Hematopoietic multipotent progenitor cell treated with erythropoietin and hydrocortisone succinate and interleukin-3 and kit ligand, for 8 days (in vitro differentiated cells): ENCODE results near the gene HIP1.

ENCODE experiments used
- DNase-seq: peaks from one replicate; pipeline ENCODE4 v3.0.0-alpha.2; 2015

The HIP1 gene

DNA sequence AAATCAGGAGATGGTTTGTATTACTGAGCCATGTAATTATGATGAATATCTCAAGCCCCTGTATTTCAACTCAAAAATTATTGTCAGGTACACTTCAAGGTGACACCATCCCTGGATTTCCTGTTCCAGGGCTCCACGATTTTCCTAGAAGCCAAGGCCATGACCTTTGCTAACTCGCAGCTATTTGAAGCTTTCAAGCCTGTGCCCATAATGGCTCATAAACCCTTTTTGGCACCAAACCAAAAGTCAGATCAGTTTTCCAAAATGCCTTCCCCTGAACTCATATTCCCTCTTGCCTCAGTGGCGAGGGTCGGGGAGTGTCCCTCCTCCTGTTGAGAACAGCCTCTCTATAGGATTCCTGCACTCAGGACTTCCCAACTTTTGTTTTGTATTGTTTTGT lies 70.8 kb downstream of the HIP1 start:
- DNase-seq: no peak

DNA sequence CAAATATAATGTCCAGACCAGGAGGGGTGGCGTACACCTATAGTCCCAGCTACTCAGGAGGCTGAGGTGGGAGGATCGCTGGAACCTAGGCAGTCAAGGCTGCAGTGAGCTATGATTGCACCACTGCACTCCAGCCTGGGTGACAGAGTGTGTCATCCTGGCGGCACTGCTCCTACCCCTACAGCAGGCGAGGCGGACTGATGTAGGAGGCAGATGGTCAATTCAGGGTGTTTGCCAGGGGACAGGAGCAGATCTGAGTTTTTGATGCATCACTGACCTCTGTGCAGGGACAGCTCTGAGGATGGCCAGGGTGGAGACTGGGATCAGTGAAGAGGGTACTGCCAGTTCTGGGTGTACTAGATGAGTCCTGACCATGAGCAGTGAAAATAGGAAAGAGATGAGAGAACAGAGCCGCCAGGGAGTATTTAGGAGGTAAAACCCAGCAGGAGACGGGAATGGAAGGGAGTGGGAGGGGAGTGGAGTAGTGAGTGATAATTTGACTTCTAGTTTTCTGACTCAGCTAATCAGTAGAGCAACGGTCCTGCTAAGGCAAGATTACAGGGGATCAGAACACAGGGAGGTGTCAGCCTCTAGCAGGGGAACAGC lies 75.3 kb downstream of the HIP1 start:
- peak; percentile 71 for DNase-seq

DNA sequence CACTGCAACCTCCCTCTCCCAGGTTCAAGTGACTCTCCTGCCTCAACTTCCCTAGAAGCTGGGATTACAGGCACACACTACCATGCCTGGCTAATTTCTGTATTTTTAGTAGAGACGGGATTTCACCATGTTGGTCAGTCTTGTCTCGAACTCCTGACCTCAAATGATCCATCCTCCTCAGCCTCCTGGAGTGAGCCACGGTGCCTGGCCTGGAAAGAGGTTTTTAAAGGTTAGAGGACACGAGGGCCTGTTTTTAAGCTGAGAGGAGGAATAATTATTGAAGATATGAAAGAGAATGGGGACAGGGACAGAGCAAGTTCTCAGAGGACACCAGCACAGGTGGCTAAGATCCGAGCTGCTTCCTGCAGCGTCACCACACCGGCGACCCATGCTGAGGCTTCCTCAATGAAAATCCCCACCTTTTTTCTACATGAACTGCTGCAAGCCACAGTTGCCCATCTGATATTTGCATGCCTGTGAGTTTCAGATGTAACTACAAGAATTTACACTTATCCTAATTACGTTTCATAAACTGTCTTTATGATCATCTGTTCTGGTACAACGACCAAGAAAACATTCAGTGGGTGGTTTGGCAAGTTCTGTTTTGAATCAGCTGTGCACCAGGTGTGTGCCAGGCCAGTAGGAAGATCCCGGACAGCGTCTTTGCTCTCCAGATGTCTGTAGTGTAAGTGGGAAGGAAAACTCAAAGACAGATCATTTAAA lies 76.0 kb downstream of the HIP1 start:
- no peak for DNase-seq

DNA sequence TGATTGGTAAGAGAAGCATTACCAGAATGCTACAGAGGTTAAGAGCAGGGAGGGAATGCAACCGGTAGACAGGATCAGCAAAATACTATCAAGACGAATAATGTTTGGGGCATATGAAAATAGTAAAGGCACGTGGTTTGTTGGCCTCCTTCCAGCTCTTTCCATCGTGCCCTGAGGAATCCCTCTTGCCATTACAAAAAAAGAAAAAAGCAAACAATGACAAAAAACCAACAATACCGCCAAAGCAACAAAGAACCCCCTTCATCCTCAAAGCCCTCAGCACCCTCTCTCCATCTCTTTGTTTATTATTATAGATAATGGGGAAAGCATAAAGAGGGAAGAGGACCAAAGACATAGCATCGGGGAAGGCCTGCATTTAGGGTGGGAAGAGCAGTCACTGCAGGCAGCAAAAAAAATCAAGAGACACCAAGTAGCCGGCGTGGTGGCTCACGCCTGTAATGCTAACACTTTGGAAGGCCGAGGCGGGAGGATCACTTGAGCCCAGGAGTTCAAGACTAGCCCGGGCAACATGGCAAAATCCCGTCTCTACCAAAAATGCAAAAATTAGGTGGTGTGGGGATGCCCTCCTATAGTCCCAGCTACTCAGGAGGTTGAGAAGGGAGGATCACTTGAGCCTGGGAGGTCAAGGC lies 78.0 kb downstream of the HIP1 start:
- no peak for DNase-seq

GRCh38 chr7:75658802-75659201 lies 79.9 kb downstream of the HIP1 start:
- DNase-seq: no peak

DNA sequence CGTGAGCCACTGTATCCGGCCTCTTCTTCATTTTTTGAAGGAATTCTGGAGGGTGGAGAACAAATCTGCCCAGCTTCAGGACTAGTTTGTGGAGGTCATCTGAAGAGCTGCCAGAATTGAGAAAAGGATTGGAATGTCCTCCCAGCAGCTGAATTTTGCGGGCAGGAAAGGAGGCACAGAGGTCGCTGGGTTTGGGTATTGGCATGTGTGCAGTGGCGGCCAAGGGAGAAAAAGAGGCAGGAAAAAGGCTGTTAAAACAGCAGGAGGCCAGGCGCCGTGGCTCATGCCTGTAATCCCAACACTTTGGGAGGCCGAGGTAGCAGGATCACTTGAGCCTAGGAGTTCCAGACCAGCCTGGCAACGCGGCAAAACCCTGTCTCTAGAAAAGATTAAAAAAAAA lies 80.4 kb downstream of the HIP1 start:
- no peak for DNase-seq

DNA sequence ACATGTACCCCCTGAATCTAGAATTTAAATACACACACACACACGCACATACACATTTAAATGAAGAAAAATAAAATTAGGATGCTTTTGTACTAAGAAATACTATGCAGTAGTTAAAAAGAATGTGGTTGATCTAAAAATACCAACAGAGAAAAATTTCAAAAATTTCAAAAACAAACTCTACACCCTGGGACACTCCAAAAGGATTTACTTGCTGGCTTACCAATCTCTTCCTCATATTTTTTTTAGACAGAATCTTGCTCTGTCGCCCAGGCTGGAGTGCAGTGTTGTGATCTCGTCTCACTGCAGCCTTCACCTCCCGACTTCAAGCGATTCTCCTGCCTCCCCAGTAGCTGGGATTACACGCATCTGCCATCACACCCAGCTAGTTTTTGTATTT lies 80.9 kb downstream of the HIP1 start:
- DNase-seq: no peak

DNA sequence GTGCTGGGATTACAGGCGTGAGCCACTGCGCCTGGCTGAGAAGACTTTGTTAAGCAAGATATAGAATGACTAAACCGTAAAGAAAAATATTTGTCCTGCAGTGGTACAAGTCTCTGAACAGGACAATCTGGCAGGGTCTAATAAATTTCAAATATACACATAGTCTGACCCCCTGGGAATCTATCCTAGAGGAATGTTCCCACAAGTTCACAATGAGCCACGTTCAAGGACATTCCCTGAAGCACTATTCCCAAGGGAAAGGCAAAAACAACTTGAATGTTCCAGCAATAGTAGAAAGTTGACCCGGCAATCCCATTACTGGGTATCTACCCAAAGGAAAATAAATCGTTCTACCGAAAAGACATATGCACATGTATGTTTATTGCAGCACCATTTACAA lies 82.0 kb downstream of the HIP1 start:
- DNase-seq: no peak

DNA sequence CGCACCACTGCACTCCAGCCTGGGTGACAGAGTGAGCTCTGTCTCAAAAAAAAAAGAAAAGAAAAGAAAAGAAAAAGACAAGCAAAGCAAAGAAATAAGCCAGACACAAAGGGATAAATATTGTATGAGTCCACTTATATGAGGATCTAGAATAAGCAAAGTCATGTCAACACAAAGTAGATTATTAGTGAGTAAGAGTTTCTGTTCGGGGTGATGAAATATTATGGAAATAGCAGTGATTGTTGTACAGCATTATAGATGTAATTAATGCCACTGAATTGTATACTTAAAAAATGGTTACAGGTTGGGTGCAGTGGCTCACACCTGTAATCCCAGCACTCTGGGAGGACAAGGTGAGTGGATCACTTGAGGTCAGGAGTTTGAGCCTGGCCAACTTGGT lies 83.2 kb downstream of the HIP1 start:
- DNase-seq: no peak

DNA sequence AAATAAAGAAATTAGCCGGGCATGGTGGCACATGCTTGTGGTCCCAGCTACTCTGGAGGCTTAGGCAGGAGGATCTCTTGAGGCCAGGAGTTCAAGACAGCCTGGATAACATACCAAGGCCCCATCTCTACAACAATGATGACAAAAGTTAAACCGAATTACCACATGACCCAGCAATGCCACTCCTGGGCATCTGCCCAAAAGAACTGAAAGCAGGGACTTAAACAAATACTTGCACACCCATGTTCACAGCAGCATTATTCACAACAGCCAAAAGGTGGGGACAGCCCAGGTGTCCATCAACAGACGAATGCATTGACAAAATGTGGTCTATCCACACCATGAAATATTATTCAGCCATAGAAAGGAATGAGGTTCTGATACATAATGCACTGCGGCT lies 83.9 kb downstream of the HIP1 start:
- DNase-seq: no peak

DNA sequence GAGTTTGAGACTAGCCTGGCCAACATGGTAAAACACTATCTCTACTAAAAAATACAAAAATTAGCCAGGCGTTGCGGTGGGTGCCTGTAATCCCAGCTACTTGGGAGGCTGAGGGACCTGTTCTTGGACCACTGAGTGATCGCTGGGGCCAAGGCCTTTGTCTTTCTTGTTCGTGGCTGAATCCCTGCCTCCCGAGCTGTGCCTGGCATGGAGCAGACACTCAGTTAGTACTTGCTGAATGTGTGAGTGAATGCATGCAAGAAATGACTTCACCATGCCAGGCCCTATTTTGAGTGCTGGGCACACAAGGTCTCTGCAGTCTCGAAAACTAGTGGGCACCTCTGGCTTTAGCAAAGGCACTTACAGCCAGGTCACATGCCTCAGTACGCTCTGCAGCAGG lies 85.1 kb downstream of the HIP1 start:
- no peak for DNase-seq

DNA sequence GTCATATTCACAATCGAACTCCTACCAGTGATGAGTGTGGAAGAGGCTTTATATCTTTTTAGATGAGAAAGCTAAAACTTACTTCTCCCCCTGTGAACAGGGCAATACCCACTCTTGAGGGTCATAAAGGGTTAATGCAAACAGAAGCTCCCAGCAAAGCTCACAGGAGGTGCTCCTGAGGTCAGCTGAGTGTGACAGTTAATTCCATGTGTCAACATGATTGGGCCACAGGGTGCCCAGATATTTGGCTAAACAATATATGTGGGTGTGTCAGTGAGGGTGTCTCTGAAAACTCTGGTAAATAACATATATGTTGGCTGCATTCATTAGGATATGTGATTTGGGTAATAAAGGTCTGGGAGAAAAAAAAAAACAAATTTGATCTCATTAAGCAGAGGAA lies 86.0 kb downstream of the HIP1 start:
- peak; percentile 28 for DNase-seq

DNA sequence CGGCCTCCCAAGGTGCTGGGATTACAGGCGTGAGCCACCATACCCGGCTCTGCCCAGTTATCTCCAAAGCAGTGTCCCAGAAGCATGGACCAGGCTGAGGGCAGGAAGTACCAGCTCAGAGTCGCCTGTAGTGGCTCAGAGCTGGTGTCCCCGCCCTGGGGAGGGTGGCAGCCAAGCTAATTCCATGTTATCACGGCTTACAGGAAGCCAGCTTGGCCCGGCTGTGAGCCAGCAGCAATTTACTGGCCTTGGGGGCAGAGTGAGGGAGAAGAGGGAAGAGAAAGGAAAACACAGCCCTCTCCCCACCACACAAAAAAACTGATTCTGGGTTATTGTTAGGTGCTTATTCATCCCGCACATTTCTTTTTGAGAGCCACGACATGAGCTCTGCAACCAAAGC lies 88.1 kb downstream of the HIP1 start:
- DNase-seq: peak; percentile 83

DNA sequence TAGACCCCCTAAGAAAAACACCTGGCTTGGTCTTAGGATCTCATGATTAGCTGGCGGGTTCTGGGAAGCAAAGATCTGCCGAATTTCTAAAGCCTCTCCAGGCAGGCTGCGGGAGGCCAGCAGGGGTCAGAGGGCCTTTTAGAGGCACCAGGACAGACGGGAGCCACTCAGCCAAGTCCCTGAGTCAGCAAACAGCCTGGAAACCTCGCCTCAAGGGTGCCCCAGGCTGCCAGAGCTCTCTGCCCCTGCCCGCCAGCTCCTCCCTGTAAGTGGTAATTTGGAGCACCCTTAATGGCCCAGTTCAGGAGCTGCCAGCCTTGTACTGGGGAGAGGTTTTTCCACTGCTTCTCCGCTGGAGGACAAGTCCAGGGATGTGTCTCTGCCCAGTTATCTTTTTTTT lies 88.7 kb downstream of the HIP1 start:
- peak; percentile 6 for DNase-seq

DNA sequence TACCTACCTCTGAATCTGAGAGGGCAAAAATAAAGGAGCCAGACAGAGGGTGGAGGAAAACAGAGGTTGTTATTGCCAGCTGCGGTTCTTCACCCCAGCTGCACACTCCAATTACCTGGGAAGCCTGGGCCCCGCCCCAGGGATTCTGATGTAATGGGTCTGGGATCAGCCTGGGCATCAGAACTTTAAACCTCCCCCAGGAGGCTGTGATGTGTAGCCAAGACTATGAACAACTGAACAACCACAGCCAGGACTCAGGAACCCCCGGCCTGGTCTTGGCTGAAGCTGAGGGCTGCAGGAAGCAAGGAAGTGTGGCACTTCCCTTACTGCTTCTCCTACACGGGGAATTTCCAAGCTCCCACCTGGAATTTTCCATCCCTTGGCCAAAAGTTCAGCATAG lies 89.3 kb downstream of the HIP1 start:
- no peak for DNase-seq

DNA sequence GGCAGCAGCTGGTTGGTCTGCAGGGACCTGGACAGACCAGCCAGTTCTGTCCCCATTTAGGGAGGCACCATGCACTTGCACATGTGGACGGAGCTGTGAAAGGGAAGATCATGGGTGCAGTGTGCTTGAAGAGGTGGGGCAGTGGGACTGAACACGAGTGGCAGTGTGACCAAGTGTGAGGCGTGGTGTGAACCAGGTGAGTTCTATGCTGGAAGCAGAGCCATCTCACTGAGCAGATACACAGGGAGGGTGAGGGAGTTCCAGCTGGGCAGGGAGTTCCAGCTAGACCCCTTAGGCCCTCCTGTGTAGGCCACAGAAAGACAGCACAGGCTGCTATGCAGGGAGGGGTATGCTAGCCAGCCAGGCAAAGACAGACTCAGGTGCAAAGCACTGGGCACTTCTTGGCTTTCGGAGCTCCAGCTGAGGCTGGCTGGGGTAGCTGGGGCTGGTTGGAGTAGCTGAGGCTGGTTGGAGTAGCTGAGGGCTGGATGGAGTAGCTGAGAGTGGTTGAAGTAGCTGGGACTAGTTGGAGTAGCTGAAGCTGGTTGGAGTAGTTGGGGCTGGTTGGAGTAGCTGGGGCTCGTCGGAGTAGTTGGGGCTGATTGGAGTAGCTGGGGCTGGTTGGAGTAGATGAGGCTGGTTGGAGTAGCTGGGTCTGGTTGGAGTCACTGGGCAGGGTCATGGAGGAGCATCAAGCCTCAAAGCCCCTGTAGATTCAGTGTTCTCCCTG lies 90.9 kb downstream of the HIP1 start:
- no peak for DNase-seq

- DNase-seq: no peak
These were observed 92.1 kb downstream of the HIP1 start for GRCh38 chr7:75646571-75647102.

DNA sequence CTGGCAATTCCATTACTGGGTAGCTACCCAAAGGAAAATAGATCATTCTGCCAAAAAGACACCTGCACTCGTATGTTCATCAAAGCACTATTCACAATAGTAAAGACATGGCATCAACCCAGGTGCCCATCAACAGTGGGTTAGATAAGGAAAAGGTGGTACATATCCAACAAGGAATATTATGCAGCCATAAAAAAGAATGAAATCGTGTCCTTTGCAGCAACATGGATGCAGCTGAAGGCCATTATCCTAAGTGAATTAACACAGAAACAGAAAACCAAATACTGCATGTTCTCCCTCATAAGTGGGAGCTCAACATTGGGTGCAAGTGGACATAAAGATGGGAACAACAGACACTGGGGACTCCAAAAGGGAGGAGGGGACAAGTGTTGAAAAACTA lies 93.2 kb downstream of the HIP1 start:
- DNase-seq: no peak

GRCh38 chr7:75644589-75644988 lies 94.2 kb downstream of the HIP1 start:
- no peak for DNase-seq

DNA sequence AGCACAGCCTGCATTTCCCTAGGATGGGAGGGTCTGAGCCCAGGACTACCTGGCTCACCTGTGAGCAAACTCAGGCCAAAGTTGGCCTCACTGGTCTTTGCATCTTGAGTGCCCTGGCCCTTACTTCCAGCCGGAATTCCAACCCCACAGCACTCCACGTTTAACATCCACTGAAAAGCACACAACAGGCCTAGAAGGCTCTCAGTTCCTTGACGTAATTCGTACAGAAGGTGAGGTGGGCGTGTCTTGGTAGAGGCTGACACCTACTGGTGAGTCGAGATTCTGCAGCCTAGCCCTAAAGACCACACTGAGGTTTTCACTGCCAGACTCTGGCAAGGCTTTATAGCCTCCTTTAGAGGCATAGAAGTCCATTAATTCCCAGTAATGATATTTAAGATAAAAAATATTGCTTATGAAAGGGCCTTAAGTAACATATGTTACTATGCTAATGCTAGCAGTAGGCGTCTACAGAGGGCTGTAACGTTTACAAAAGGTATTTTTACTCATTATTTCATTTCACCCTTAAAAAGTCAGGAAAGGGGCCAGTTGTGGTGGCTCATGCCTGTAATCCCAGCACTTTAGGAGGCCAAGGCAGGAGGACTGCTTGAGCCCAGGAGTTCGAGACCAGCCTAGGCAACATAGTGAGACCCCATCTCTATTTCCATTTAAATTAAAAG lies 95.8 kb downstream of the HIP1 start:
- peak; percentile 72 for DNase-seq

DNA sequence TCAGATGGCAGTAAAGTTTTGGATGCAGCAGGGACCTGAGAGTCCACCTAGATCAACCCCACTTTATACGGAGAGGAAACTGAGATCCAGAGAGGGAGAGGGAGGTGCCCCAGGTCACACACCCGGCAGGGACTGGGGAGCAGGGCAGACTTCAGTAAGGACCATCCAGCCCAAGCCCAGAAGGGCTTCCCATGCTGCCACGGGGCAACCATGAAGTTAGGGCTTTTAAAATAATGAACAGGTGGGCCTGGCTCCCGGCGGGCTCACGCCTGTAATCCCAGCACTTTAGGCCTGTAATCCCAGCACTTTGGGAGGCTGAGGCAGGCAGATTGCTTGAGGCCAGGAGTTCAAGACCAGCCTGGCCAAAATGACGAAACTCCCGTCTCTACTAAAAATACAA lies 98.5 kb downstream of the HIP1 start:
- DNase-seq: no peak

DNA sequence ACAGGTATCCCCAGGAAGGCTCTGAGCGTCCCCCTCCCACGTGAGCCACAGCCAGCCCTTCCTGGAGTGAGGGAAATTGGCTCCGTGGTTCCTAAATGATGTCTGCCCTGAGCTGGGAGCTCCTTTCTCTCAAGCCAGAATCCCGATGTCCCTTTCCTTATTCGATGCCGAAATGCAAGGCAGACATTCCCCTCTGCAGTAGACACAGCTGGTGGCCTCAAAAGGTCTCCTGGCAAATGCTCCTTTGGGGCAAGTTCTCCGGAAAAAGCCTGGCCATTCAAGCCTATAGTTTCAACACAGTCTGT lies 98.9 kb downstream of the HIP1 start:
- DNase-seq: no peak
